Skeletal muscle satellite cell (primary cell): Measurements from ENCODE around the gene PTGIS.
A peak's percentile ranks its signal among the peaks of the same experiment; 100 is the strongest.

Experiments used
- H3K27me3 ChIP-seq: 2 replicates; pipeline ENCODE4 v1.7.0; 2013; ENCODE audit warnings: low read length; ENCODE audit not compliant: control insufficient read depth, insufficient read depth
- H3K36me3 ChIP-seq: 2 replicates; pipeline ENCODE4 v1.7.0; 2013; ENCODE audit warnings: mild to moderate bottlenecking, control low read depth, low read length; ENCODE audit not compliant: insufficient read depth
- H3K4me1 ChIP-seq: 2 replicates; pipeline ENCODE4 v1.7.0; 2013; ENCODE audit warnings: low read length; ENCODE audit not compliant: control insufficient read depth, insufficient read depth
- H3K4me2 ChIP-seq: 2 replicates; pipeline ENCODE4 v1.7.0; 2013; ENCODE audit warnings: mild to moderate bottlenecking, low read length
- H3K4me3 ChIP-seq: 2 replicates; pipeline ENCODE4 v1.7.0; 2013; ENCODE audit warnings: low read length
- H3K9ac ChIP-seq: 2 replicates; pipeline ENCODE4 v1.7.0; 2013; ENCODE audit warnings: mild to moderate bottlenecking, low read depth, low read length, moderate library complexity
- H3K9me3 ChIP-seq: replicated peaks from 2 replicates; pipeline ENCODE4 v1.7.0; 2013; ENCODE audit warnings: mild to moderate bottlenecking, control low read depth, low read length

The PTGIS gene

GRCh38 chr20:49594143-49594930 lies 26.4 kb upstream of the PTGIS start:
- Histone ChIP-seq H3K36me3 (no peaks in the 10 kb centered on the region), H3K27me3 (peaks cover 8% of the 10 kb centered on the region), H3K4me2 (peak overlapping the region; percentile 20), H3K4me3 (peak overlapping the region; percentile 22), H3K9me3 (no peaks in the 10 kb centered on the region), H3K9ac (no peak overlapping the region), H3K4me1 (peaks cover 31% of the 10 kb centered on the region)

GRCh38 chr20:49593466-49594142 lies 25.7 kb upstream of the PTGIS start:
- Histone ChIP-seq H3K9ac (no peak overlapping the region), H3K4me1 (peaks cover 31% of the 10 kb centered on the region)

GRCh38 chr20:49592120-49592519 lies 24.2 kb upstream of the PTGIS start:
- Histone ChIP-seq H3K4me1 (peaks cover 33% of the 10 kb centered on the region), H3K9me3 (no peaks in the 10 kb centered on the region), H3K27me3 (peaks cover 21% of the 10 kb centered on the region), H3K36me3 (no peaks in the 10 kb centered on the region), H3K9ac (no peak overlapping the region), H3K4me2 (no peak overlapping the region), H3K4me3 (no peak overlapping the region)

More at GRCh38 chr20:49593466-49594142, 25.7 kb upstream of the PTGIS start:
- Histone ChIP-seq H3K36me3 (no peaks in the 10 kb centered on the region), H3K9me3 (no peaks in the 10 kb centered on the region), H3K27me3 (peaks cover 12% of the 10 kb centered on the region), H3K4me2 (peak overlapping the region; percentile 20), H3K4me3 (no peak overlapping the region)

GRCh38 chr20:49591217-49591865 lies 23.4 kb upstream of the PTGIS start:
- no peak overlapping the region for H3K4me2 ChIP-seq
- peaks cover 33% of the 10 kb centered on the region for H3K4me1 ChIP-seq
- no peak overlapping the region for H3K9ac ChIP-seq
- no peaks in the 10 kb centered on the region for H3K36me3 ChIP-seq
- H3K27me3 ChIP-seq, result peaks cover 22% of the 10 kb centered on the region
- no peaks in the 10 kb centered on the region for H3K9me3 ChIP-seq
- H3K4me3 ChIP-seq, result no peak overlapping the region

GRCh38 chr20:49590163-49591017 lies 22.5 kb upstream of the PTGIS start:
- no peaks in the 10 kb centered on the region for H3K36me3 ChIP-seq
- H3K4me3 ChIP-seq, result no peak overlapping the region
- peaks cover 22% of the 10 kb centered on the region for H3K27me3 ChIP-seq
- no peak overlapping the region for H3K9ac ChIP-seq
- H3K4me1 ChIP-seq, result peaks cover 27% of the 10 kb centered on the region
- no peak overlapping the region for H3K4me2 ChIP-seq
- H3K9me3 ChIP-seq, result no peaks in the 10 kb centered on the region

- H3K36me3 ChIP-seq, result no peaks in the 10 kb centered on the region
- no peak overlapping the region for H3K4me2 ChIP-seq
- no peaks in the 10 kb centered on the region for H3K9me3 ChIP-seq
- no peak overlapping the region for H3K4me3 ChIP-seq
- H3K9ac ChIP-seq, result no peak overlapping the region
- peaks cover 22% of the 10 kb centered on the region for H3K4me1 ChIP-seq
- peaks cover 22% of the 10 kb centered on the region for H3K27me3 ChIP-seq
Measured at GRCh38 chr20:49589747-49590146, 21.8 kb upstream of the PTGIS start.

GRCh38 chr20:49587111-49587570 lies 19.2 kb upstream of the PTGIS start:
- Histone ChIP-seq H3K9me3 (peaks cover 6% of the 10 kb centered on the region), H3K4me1 (peaks cover 24% of the 10 kb centered on the region), H3K27me3 (peaks cover 22% of the 10 kb centered on the region), H3K9ac (no peak overlapping the region), H3K4me3 (no peak overlapping the region), H3K4me2 (no peak overlapping the region), H3K36me3 (no peaks in the 10 kb centered on the region)

GRCh38 chr20:49585585-49586245 lies 17.8 kb upstream of the PTGIS start:
- H3K4me3 ChIP-seq, result no peak overlapping the region
- no peak overlapping the region for H3K9ac ChIP-seq
- H3K4me1 ChIP-seq, result peaks cover 30% of the 10 kb centered on the region
- peaks cover 21% of the 10 kb centered on the region for H3K27me3 ChIP-seq
- peaks cover 7% of the 10 kb centered on the region for H3K9me3 ChIP-seq
- H3K36me3 ChIP-seq, result no peaks in the 10 kb centered on the region
- H3K4me2 ChIP-seq, result no peak overlapping the region

GRCh38 chr20:49584418-49585382 lies 16.8 kb upstream of the PTGIS start:
- H3K36me3 ChIP-seq, result no peaks in the 10 kb centered on the region
- peaks cover 7% of the 10 kb centered on the region for H3K9me3 ChIP-seq
- H3K4me2 ChIP-seq, result no peak overlapping the region
- no peak overlapping the region for H3K9ac ChIP-seq
- peaks cover 19% of the 10 kb centered on the region for H3K27me3 ChIP-seq
- H3K4me1 ChIP-seq, result peaks cover 40% of the 10 kb centered on the region
- H3K4me3 ChIP-seq, result no peak overlapping the region
